Panc1 (cell line): Measurements from ENCODE around the gene CROCC2. TPM values are rescaled to one million over a fixed set of nuclear protein-coding genes. Genes with fewer than 3 reads are reported as not detected.

ENCODE experiments used
- ATAC-seq: fragments of 200-7000 bp; cut with Tn5 transposase; 2 replicates; pipeline ENCODE4 v1.9.1; 2020; ENCODE audit warnings: mild to moderate bottlenecking, moderate library complexity
- BruUV-seq: library from RNA; stranded (reverse); fragments of 400-500 nt; replicated peaks from 2 replicates; lab custom pipeline; 2021; lab: Mats Ljungman, UMichigan
- CTCF ChIA-PET: fragments of 300-600 bp; sonication (Branson Sonifier 250); formaldehyde crosslinking; loops from one replicate; lab custom pipeline; 2022; ENCODE audit warnings: antibody characterized with exemption; lab: Charles Lee
- POLR2A ChIA-PET: fragments of 300-600 bp; sonication (Branson Sonifier 250); formaldehyde crosslinking; loops from one replicate; lab custom pipeline; 2022; ENCODE audit warnings: antibody characterized with exemption; lab: Charles Lee
- DNase-seq: peaks from one replicate; pipeline ENCODE4 v3.0.0-alpha.2; 2010; ENCODE audit warnings: low read depth, low spot score
- H3K27ac ChIP-seq: 2 replicates; pipeline ENCODE4 v1.5.1; 2011; ENCODE audit warnings: mild to moderate bottlenecking, low read length, inconsistent platforms
- H3K27me3 ChIP-seq: fragments of 200-500 bp; sonication (Bioruptor generic); 2 replicates; pipeline ENCODE4 v1.6.0; 2014; ENCODE audit warnings: low read length, inconsistent platforms; ENCODE audit not compliant: control insufficient read depth, insufficient read depth
- H3K36me3 ChIP-seq: fragments of 200-500 bp; sonication (Bioruptor generic); 2 replicates; pipeline ENCODE4 v1.5.1; 2014; ENCODE audit warnings: inconsistent platforms, mild to moderate bottlenecking, low read length, moderate library complexity; ENCODE audit not compliant: control insufficient read depth, insufficient read depth
- H3K4me1 ChIP-seq: 2 replicates; pipeline ENCODE4 v1.5.1; 2011; ENCODE audit warnings: inconsistent platforms, mild to moderate bottlenecking, low read length, moderate library complexity; ENCODE audit not compliant: control insufficient read depth, insufficient read depth
- H3K4me3 ChIP-seq, 2 experiments: 2 replicates each; pipeline ENCODE4 v1.5.1; 2011 to 2012; ENCODE audit warnings: low read depth in 2 of 2, low read length in 2 of 2, mild to moderate bottlenecking in 2 of 2, inconsistent platforms in 1 of 2, moderate library complexity in 1 of 2
- H3K9me3 ChIP-seq: fragments of 200-500 bp; sonication (Bioruptor generic); 2 replicates; pipeline ENCODE4 v1.5.1; 2014; ENCODE audit warnings: low read depth, mild to moderate bottlenecking, inconsistent platforms, low read length, moderate library complexity; ENCODE audit not compliant: control insufficient read depth, insufficient read depth
- POLR2AphosphoS5 ChIP-seq: IDR thresholded peaks from 2 replicates; pipeline ENCODE4 v1.6.1; 2012; ENCODE audit warnings: mild to moderate bottlenecking, low read depth, low read length, moderate library complexity
- SIN3A ChIP-seq: IDR thresholded peaks from 2 replicates; pipeline ENCODE4 v1.6.1; 2012; ENCODE audit warnings: low read depth, mild to moderate bottlenecking, low read length, moderate library complexity, borderline replicate concordance; ENCODE audit not compliant: insufficient read depth
- TCF7L2 ChIP-seq: IDR thresholded peaks from 2 replicates; pipeline ENCODE4 v1.6.1; 2011; ENCODE audit warnings: mild to moderate bottlenecking, low read depth, low read length, inconsistent platforms
- in situ Hi-C: cut with HindIII; loops from 2 replicates; pipeline ENCODE4 v1.10.0; 2016; ENCODE audit warnings: low sequenced_read_pairs, low pct_unique_long_range_greater_than_20kb
- intact Hi-C: fragments of 100-400 bp; cut with micrococcal nuclease; formaldehyde crosslinking; loops from one replicate; pipeline ENCODE4 v1.10.0; 2022; ENCODE audit not compliant: unreplicated experiment
- total RNA-seq: library from RNA; stranded (reverse); gene quantifications from one replicate; pipeline ENCODE4 v1.2.1, GENCODE V29; 2021; ENCODE audit not compliant: unreplicated experiment
- TF ChIP-seq, protein P1 (sequence below): fragments of 450-650 bp; IDR thresholded peaks from 2 replicates; pipeline ENCODE4 v1.5.1; 2017; ENCODE audit warnings: mild to moderate bottlenecking
- TF ChIP-seq, protein P2 (sequence below), 2 experiments: IDR thresholded peaks; 2 replicates each; pipeline ENCODE4 v1.6.1; 2011 to 2012; ENCODE audit warnings: low read depth in 2 of 2, control low read depth in 1 of 2, low read length in 1 of 2, mild to moderate bottlenecking in 1 of 2, moderate library complexity in 1 of 2; ENCODE audit not compliant: insufficient read depth in 1 of 2

Gene CROCC2
- total RNA-seq, 1 experiment from 2014 or later, result 0.23 TPM

DNA sequence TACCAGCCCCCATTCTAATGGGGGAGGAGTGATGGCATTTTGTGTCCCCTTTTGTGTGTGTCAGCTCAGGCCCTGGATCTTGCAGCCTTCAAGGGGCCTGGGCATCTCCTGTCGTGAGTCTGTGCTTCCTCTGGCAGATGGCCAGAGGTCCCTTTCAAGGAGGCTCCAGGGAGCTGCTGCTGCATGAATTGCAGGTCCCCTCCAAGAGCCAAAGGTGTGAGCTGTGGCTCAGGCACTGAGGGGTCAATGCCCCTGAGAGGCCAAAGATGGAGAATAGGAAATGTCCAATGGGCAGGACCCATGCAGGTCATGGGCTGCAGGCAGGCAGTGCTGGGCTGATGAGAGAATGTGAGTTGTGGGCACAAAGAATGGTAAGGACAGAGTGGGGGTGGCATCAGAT, 20.6 kb upstream of the CROCC2 start:
- no peaks in the 10 kb centered on the region for H3K4me1 ChIP-seq
- H3K36me3 ChIP-seq, result no peaks in the 10 kb centered on the region
- TF ChIP-seq POLR2AphosphoS5 (no peak), SIN3A (no peak), TCF7L2 (no peak)
- TF ChIP-seq, protein P1, sequence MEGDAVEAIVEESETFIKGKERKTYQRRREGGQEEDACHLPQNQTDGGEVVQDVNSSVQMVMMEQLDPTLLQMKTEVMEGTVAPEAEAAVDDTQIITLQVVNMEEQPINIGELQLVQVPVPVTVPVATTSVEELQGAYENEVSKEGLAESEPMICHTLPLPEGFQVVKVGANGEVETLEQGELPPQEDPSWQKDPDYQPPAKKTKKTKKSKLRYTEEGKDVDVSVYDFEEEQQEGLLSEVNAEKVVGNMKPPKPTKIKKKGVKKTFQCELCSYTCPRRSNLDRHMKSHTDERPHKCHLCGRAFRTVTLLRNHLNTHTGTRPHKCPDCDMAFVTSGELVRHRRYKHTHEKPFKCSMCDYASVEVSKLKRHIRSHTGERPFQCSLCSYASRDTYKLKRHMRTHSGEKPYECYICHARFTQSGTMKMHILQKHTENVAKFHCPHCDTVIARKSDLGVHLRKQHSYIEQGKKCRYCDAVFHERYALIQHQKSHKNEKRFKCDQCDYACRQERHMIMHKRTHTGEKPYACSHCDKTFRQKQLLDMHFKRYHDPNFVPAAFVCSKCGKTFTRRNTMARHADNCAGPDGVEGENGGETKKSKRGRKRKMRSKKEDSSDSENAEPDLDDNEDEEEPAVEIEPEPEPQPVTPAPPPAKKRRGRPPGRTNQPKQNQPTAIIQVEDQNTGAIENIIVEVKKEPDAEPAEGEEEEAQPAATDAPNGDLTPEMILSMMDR, result no peak
- TF ChIP-seq, protein P2, sequence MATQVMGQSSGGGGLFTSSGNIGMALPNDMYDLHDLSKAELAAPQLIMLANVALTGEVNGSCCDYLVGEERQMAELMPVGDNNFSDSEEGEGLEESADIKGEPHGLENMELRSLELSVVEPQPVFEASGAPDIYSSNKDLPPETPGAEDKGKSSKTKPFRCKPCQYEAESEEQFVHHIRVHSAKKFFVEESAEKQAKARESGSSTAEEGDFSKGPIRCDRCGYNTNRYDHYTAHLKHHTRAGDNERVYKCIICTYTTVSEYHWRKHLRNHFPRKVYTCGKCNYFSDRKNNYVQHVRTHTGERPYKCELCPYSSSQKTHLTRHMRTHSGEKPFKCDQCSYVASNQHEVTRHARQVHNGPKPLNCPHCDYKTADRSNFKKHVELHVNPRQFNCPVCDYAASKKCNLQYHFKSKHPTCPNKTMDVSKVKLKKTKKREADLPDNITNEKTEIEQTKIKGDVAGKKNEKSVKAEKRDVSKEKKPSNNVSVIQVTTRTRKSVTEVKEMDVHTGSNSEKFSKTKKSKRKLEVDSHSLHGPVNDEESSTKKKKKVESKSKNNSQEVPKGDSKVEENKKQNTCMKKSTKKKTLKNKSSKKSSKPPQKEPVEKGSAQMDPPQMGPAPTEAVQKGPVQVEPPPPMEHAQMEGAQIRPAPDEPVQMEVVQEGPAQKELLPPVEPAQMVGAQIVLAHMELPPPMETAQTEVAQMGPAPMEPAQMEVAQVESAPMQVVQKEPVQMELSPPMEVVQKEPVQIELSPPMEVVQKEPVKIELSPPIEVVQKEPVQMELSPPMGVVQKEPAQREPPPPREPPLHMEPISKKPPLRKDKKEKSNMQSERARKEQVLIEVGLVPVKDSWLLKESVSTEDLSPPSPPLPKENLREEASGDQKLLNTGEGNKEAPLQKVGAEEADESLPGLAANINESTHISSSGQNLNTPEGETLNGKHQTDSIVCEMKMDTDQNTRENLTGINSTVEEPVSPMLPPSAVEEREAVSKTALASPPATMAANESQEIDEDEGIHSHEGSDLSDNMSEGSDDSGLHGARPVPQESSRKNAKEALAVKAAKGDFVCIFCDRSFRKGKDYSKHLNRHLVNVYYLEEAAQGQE (IDR thresholded peaks at IDR 0.05; ENCODE audit: insufficient read depth in 1 of 2, low read depth in 2 of 2, low read length in 1 of 2), result no peak
- ATAC-seq, result no peak
- ChIA-PET CTCF (no interaction called here), POLR2A (no interaction called here)
- H3K27me3 ChIP-seq, result no peaks in the 10 kb centered on the region
- no TSS peak for BruUV-seq
- no peaks in the 10 kb centered on the region for H3K9me3 ChIP-seq
- in situ Hi-C loops (no loop called here), intact Hi-C loops (no loop called here)
- no peak overlapping the region for H3K4me3 ChIP-seq
- DNase-seq, result no peak
- no peak overlapping the region for H3K27ac ChIP-seq

DNA sequence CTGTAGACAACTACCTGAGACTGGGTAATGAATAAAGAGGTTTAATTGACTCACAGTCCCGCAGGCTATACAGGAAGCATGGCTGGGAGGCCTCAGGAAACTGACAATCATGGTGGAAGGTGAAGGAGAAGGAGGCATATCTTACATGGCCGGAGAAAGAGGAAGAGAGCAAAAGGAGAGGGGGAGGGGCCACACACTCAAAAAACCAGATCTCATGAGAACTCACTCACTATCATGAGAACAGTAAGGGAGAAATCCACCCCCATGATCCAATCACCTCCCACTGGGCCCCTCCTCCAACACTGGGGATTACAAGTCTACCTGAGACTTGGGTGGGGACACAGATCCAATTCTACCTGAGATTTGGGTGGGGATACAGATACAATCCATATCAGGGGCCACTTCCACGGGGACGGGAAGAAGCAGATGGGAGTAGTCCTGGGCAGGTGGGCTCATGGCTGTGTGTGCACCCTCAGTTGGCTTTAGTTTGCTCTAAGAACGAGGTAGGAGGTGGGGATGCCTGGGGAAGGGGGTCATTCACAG, 20.0 kb upstream of the CROCC2 start:
- intact Hi-C loops, result no loop called here

More for the DNA sequence above, 20.0 kb upstream of the CROCC2 start:
- Histone ChIP-seq H3K27ac (no peak overlapping the region), H3K4me1 (no peaks in the 10 kb centered on the region), H3K27me3 (no peaks in the 10 kb centered on the region), H3K36me3 (no peaks in the 10 kb centered on the region), H3K9me3 (no peaks in the 10 kb centered on the region), H3K4me3 (no peak overlapping the region)
- DNase-seq (no peak), ATAC-seq (no peak)
- CTCF ChIA-PET, result no interaction called here
- in situ Hi-C loops, result no loop called here
- no peak for TF ChIP-seq SIN3A
- no peak for TF ChIP-seq POLR2AphosphoS5
- no peak for TF ChIP-seq TCF7L2
- TF ChIP-seq, protein P2 (IDR thresholded peaks at IDR 0.05; ENCODE audit: insufficient read depth in 1 of 2, low read depth in 2 of 2, low read length in 1 of 2), result no peak
- TF ChIP-seq, protein P1, result no peak
- BruUV-seq, result no TSS peak
- POLR2A ChIA-PET, result no interaction called here
